ENCODE measurements around the gene ATP8B4. TPM values are rescaled to one million over a fixed set of nuclear protein-coding genes. Genes with fewer than 3 reads are reported as not detected.

ATP8B4 gene
- total and polyA plus RNA-seq, 10 of the 15 experiments (the other 5 are each of a cell fraction or from before 2014, with no cell fraction given): 0.02 to 0.94 (median 0.19) TPM

DNA sequence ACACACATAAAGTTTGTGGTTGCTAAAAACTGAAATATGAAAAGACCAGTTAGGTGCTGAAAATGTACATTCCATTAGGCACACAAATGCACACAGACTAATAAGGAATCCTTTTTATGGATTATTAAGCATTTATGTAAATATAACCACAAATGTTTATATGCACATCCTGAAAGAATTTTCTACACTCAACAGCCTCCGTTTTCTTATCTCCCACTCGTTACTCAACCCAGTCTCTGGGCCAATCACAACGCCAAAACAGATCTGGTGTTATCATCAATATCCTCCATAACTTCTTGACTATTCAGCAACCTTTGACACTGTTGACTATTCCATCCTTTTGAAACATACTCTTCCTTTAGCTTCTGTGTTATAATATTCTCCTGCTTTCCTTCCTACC is 136.4 kb downstream of the ATP8B4 start (continued):
- no peak for TF ChIP-seq PAX8 (IDR thresholded peaks at IDR 0.05)
- TF ChIP-seq RFX5 (IDR thresholded peaks at IDR 0.05; ENCODE audit: low read depth, low read length): no peak
- TF ChIP-seq SMC3 (IDR thresholded peaks at IDR 0.05; ENCODE audit: borderline replicate concordance, low read length): no peak
- TF ChIP-seq TARDBP (IDR thresholded peaks at IDR 0.05; ENCODE audit: borderline replicate concordance): no peak
- no peak for TF ChIP-seq LARP7 (IDR thresholded peaks at IDR 0.05)
- no peak for TF ChIP-seq IRF4 (IDR thresholded peaks at IDR 0.05; ENCODE audit: low read depth, low read length)
- no peak for TF ChIP-seq CHD1 (IDR thresholded peaks at IDR 0.05; ENCODE audit: low read depth, low read length)

DNA sequence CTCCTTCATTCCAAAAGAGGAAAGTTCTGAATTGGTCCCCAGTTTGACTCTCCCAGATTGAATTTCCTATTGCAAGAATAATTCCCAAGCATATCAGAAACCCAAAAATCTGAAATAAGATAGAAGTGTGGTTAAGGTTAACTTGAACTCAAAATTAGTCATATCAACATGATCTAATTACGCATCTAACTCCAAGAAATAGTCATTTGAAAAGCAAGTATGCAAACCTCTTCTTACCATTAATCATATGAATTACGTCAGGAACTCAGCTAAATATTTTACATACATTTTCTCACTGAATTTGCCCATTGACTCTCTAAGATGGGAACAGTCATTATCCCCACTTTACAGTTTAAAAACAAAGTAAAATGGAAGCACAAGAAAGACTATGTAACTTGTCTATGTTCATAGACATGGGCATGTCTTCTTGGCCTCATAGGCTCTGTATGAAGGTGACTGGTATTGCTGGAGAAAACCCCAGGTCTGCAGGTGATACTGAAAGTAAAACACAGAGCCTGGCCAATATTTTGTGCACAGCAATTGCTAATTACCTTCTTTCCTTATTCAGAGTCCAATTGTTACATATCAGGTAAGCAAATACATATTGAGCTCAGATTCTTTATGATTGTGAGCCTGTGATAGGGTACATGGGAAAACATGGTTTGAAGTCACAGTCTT is 139.2 kb downstream of the ATP8B4 start:
- BruUV-seq (replicated peaks): no TSS peak
- POLR2A ChIA-PET: no interaction called here
- in situ Hi-C loops (cut with MboI): no loop called here
- TF ChIP-seq MYC (IDR thresholded peaks at IDR 0.05; ENCODE audit: insufficient read depth, insufficient read length, insufficient replicate concordance, low read length, severe bottlenecking) (no peak), KDM1A (IDR thresholded peaks at IDR 0.05; ENCODE audit: borderline replicate concordance) (no peak), DPF2 (IDR thresholded peaks at IDR 0.05) (no peak), SMC3 (IDR thresholded peaks at IDR 0.05; ENCODE audit: borderline replicate concordance, low read length) (no peak), SREBF2 (IDR thresholded peaks at IDR 0.05; ENCODE audit: low read length) (no peak)
- TF ChIP-seq, protein P1, sequence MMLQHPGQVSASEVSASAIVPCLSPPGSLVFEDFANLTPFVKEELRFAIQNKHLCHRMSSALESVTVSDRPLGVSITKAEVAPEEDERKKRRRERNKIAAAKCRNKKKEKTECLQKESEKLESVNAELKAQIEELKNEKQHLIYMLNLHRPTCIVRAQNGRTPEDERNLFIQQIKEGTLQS (IDR thresholded peaks at IDR 0.05; ENCODE audit: borderline replicate concordance, extremely low read depth, low read depth, low read length): no peak
- TF ChIP-seq, protein P2, sequence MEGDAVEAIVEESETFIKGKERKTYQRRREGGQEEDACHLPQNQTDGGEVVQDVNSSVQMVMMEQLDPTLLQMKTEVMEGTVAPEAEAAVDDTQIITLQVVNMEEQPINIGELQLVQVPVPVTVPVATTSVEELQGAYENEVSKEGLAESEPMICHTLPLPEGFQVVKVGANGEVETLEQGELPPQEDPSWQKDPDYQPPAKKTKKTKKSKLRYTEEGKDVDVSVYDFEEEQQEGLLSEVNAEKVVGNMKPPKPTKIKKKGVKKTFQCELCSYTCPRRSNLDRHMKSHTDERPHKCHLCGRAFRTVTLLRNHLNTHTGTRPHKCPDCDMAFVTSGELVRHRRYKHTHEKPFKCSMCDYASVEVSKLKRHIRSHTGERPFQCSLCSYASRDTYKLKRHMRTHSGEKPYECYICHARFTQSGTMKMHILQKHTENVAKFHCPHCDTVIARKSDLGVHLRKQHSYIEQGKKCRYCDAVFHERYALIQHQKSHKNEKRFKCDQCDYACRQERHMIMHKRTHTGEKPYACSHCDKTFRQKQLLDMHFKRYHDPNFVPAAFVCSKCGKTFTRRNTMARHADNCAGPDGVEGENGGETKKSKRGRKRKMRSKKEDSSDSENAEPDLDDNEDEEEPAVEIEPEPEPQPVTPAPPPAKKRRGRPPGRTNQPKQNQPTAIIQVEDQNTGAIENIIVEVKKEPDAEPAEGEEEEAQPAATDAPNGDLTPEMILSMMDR (IDR thresholded peaks at IDR 0.05 in 2 of 3, conservative IDR thresholded peaks at IDR 0.05 in 1 of 3; ENCODE audit: control insufficient read depth in 2 of 3, extremely low read depth in 1 of 3, insufficient read depth in 1 of 3, low read depth in 3 of 3, low read length in 3 of 3): no peak
- TF ChIP-seq, protein P3, sequence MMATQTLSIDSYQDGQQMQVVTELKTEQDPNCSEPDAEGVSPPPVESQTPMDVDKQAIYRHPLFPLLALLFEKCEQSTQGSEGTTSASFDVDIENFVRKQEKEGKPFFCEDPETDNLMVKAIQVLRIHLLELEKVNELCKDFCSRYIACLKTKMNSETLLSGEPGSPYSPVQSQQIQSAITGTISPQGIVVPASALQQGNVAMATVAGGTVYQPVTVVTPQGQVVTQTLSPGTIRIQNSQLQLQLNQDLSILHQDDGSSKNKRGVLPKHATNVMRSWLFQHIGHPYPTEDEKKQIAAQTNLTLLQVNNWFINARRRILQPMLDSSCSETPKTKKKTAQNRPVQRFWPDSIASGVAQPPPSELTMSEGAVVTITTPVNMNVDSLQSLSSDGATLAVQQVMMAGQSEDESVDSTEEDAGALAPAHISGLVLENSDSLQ (IDR thresholded peaks at IDR 0.05): no peak

More for the DNA sequence above, 139.2 kb downstream of the ATP8B4 start:
- intact Hi-C loops (cut with micrococcal nuclease; ENCODE audit: unreplicated experiment): no loop called here
- H3K4me2 ChIP-seq (ENCODE audit: control insufficient read depth, insufficient read depth): no peak overlapping the region
- ChIA-PET RAD21 (ENCODE audit: unreplicated experiment) (interaction anchor here (0.8 to 3.5 kb wide), 2 partner anchors 11 to 23 kb away, joined by 3 to 19 read pairs; no protein-coding TSS in a partner anchor), SMC1A (ENCODE audit: uncharacterized antibody, unreplicated experiment) (interaction anchor here (0.5 to 3.6 kb wide), 6 partner anchors 12 to 1061 kb away, joined by 3 to 19 read pairs (median 4); no protein-coding TSS in a partner anchor), CTCF (interaction anchor here (1.1 to 3.3 kb wide), 4 partner anchors 11 to 72 kb away, joined by 3 to 12 read pairs (median 4); no protein-coding TSS in a partner anchor)
- H3K27ac ChIP-seq (ENCODE audit: control insufficient read depth, insufficient read depth): no peak overlapping the region
- H3K79me2 ChIP-seq (ENCODE audit: control insufficient read depth, insufficient read depth, low read length): no peaks in the 10 kb centered on the region
- FAIRE-seq (no peak), ATAC-seq (peak; percentile 53; the same call in 2 of the 3 replicates), DNase-seq (ENCODE audit: low read depth, low spot score) (no peak)
- H3K27me3 ChIP-seq (replicated peaks in 1 of 2; ENCODE audit: control insufficient read depth in 2 of 2, insufficient read depth in 2 of 2, low read length in 1 of 2): no peaks in the 10 kb centered on the region; a peak in 1 of 4 replicates
- no peak overlapping the region for H3K4me3 ChIP-seq
- no peaks in the 10 kb centered on the region for H4K20me1 ChIP-seq (ENCODE audit: control insufficient read depth, insufficient read depth)
- no peaks in the 10 kb centered on the region for H3K9me3 ChIP-seq (replicated peaks; ENCODE audit: control insufficient read depth, insufficient read depth, low read length)
- no peak overlapping the region for H2AFZ ChIP-seq (ENCODE audit: control insufficient read depth, low read depth, low read length)
- H3K36me3 ChIP-seq (ENCODE audit: control insufficient read depth in 2 of 2, insufficient read depth in 2 of 2, low read length in 1 of 2): no peaks in the 10 kb centered on the region
- 2% methylated on average over 2 of the region's 2 CpGs for WGBS (ENCODE audit: insufficient coverage, insufficient replicate concordance, low lambda C conversion rate, missing lambda C conversion rate)
- no peak overlapping the region for H3K9ac ChIP-seq (ENCODE audit: control insufficient read depth, insufficient read depth, low read length)
- no peaks in the 10 kb centered on the region; the same call in 1 of the 2 replicates for H3K4me1 ChIP-seq (ENCODE audit: control insufficient read depth, insufficient read depth, low read length)

Measured in GM12878 (cell line).